ENCODE results near the gene MYO6. TPM values are rescaled to one million over a fixed set of nuclear protein-coding genes. Genes with fewer than 3 reads are reported as not detected.

The MYO6 gene
- total RNA-seq, 1 donor = 16.4 TPM

DNA sequence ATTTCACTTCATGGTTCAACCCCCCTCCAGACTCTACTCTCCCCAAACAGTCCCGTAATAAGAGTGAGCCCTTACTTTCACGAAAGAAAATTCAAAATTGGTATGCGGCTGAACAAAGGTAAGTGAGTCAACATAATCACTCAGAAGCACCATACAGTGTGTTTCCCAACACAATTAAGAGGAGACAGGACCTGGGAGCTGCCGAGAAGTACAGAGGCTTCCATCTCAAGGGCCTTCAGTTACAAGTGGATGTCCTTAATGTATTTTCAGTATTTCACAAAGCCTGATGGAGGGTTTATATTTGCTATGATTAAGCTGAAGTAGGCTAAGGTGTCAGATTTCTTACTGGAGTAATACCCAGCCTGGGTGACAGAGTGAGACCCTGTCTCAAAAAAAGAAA lies 51.1 kb downstream of the MYO6 start:
- no peak for DNase-seq (ENCODE audit: low read depth)
- no peak overlapping the region for H3K4me3 ChIP-seq (ENCODE audit: low read depth, low read length)
- TF ChIP-seq, protein P1, sequence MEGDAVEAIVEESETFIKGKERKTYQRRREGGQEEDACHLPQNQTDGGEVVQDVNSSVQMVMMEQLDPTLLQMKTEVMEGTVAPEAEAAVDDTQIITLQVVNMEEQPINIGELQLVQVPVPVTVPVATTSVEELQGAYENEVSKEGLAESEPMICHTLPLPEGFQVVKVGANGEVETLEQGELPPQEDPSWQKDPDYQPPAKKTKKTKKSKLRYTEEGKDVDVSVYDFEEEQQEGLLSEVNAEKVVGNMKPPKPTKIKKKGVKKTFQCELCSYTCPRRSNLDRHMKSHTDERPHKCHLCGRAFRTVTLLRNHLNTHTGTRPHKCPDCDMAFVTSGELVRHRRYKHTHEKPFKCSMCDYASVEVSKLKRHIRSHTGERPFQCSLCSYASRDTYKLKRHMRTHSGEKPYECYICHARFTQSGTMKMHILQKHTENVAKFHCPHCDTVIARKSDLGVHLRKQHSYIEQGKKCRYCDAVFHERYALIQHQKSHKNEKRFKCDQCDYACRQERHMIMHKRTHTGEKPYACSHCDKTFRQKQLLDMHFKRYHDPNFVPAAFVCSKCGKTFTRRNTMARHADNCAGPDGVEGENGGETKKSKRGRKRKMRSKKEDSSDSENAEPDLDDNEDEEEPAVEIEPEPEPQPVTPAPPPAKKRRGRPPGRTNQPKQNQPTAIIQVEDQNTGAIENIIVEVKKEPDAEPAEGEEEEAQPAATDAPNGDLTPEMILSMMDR (IDR thresholded peaks at IDR 0.05; ENCODE audit: insufficient read depth, low read length) = no peak

GRCh38 chr6:75800708-75801505 lies 51.9 kb downstream of the MYO6 start:
- TF ChIP-seq, protein P1 (IDR thresholded peaks at IDR 0.05; ENCODE audit: insufficient read depth, low read length) = no peak
- H3K4me3 ChIP-seq (ENCODE audit: low read depth, low read length) = no peak overlapping the region
- DNase-seq (ENCODE audit: low read depth) = no peak

GRCh38 chr6:75802366-75802765 lies 53.3 kb downstream of the MYO6 start:
- DNase-seq (ENCODE audit: low read depth) = no peak
- no peak overlapping the region for H3K4me3 ChIP-seq (ENCODE audit: low read depth, low read length)
- TF ChIP-seq, protein P1 (IDR thresholded peaks at IDR 0.05; ENCODE audit: insufficient read depth, low read length) = no peak

DNA sequence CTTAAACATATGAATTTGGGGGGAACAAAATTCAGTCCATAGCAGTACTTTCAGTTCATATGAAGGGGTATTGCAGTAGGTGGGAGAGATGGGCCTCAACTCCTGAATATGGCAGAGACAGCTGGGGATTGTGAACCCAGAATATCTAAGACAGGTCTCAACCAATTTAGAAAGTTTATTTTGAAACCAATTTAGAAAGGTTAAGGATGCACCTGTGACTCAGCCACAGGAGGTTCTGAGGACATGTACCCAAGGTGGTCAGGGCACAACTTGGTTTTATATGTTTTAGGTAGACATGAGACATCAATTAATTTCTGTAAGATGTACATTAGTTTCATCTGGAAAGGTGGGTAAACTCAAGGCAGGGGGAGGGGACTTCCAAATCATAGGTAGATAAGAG lies 59.5 kb downstream of the MYO6 start:
- no peak for DNase-seq (ENCODE audit: low read depth)
- TF ChIP-seq, protein P1 (IDR thresholded peaks at IDR 0.05; ENCODE audit: insufficient read depth, low read length) = no peak
- H3K4me3 ChIP-seq (ENCODE audit: low read depth, low read length) = no peak overlapping the region

DNA sequence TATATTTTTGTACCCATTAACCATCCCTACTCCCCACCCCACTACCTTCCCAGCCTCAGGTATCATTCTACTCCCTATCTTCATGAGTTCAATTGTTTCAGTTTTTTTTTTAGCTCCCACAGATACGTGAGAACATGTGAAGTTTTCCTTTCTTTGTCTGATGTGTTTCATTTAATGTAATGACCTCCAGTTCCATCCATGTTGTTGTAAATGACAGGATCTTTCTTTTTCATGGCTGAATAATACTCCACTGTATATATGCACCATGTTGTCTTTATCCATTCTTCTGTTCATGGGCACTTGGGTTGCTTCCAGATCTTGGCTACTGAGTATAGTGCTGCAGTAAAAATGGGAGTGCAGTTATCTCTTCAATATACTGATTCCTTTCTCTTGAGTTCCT lies 63.5 kb downstream of the MYO6 start:
- H3K4me3 ChIP-seq (ENCODE audit: low read depth, low read length) = no peak overlapping the region
- TF ChIP-seq, protein P1 (IDR thresholded peaks at IDR 0.05; ENCODE audit: insufficient read depth, low read length) = no peak
- DNase-seq (ENCODE audit: low read depth) = no peak

GRCh38 chr6:75813476-75814250 lies 64.6 kb downstream of the MYO6 start:
- DNase-seq (ENCODE audit: low read depth) = no peak
- TF ChIP-seq, protein P1 (IDR thresholded peaks at IDR 0.05; ENCODE audit: insufficient read depth, low read length) = no peak
- no peak overlapping the region for H3K4me3 ChIP-seq (ENCODE audit: low read depth, low read length)

All from fibroblast of the aortic adventitia (primary cell).